ENCODE results near the gene ALKBH6.

DNA sequence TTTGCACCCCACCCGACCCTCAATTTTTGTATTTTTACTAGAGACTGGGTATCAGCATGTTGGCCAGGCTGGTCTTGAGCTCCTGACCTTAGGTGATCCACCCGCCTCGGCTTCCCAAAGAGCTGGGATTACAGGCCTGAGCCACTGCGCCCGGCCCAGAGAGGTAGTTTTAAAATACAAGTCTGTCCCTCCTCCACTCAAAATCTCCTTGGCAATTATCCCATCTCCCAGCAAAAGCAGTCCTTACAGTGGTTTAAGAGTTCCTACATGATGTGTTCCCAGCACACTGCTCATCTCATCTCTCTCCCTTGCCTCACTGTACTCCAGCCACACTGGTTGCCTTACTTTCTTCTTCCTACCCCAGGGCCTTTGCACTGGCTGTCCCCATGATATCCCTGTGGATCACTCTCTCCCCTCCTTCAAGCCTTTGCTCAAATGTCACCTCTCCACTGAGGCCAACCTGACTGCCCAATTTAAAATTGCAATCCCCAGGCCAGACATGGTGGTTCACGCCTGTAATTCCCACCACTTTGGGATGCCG, 53.5 kb downstream of the ALKBH6 start:
- TF ChIP-seq RARB (CRISPR knock-in tag; IDR thresholded peaks at IDR 0.05) (no peak), ARNTL (CRISPR knock-in tag; IDR thresholded peaks at IDR 0.05; ENCODE audit: borderline replicate concordance, low read depth) (no peak), GLIS3 (CRISPR knock-in tag; IDR thresholded peaks at IDR 0.05) (no peak), ESRRG (CRISPR knock-in tag; IDR thresholded peaks at IDR 0.05) (no peak), TOX (CRISPR knock-in tag; IDR thresholded peaks at IDR 0.05; ENCODE audit: borderline replicate concordance) (no peak), ZFP30 (CRISPR knock-in tag; IDR thresholded peaks at IDR 0.05) (no peak), PATZ1 (CRISPR knock-in tag; IDR thresholded peaks at IDR 0.05; ENCODE audit: borderline replicate concordance) (no peak), ZNF565 (CRISPR knock-in tag; conservative IDR thresholded peaks at IDR 0.05; ENCODE audit: low read depth) (no peak), ZC3H10 (CRISPR knock-in tag; IDR thresholded peaks at IDR 0.05) (no peak), CSRNP3 (CRISPR knock-in tag; IDR thresholded peaks at IDR 0.05) (no peak), ZNF8 (CRISPR knock-in tag; IDR thresholded peaks at IDR 0.05) (no peak), ZFP3 (CRISPR knock-in tag; IDR thresholded peaks at IDR 0.05) (no peak)
- TF ChIP-seq, protein P1, sequence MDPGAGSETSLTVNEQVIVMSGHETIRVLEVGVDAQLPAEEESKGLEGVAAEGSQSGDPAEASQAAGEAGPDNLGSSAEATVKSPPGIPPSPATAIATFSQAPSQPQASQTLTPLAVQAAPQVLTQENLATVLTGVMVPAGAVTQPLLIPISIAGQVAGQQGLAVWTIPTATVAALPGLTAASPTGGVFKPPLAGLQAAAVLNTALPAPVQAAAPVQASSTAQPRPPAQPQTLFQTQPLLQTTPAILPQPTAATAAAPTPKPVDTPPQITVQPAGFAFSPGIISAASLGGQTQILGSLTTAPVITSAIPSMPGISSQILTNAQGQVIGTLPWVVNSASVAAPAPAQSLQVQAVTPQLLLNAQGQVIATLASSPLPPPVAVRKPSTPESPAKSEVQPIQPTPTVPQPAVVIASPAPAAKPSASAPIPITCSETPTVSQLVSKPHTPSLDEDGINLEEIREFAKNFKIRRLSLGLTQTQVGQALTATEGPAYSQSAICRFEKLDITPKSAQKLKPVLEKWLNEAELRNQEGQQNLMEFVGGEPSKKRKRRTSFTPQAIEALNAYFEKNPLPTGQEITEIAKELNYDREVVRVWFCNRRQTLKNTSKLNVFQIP (CRISPR knock-in tag; IDR thresholded peaks at IDR 0.05; ENCODE audit: borderline replicate concordance, low read depth): no peak

Data from SK-N-SH treated with all-trans-retinoic acid at 6 μM for 48 hours (cell line).